ENCODE measurements around the gene GCK. TPM values are rescaled to one million over a fixed set of nuclear protein-coding genes. Genes with fewer than 3 reads are reported as not detected.

GCK gene
- total and polyA plus RNA-seq, 2 of the 13 experiments (the other 11 are each of a cell fraction or from before 2014, with no cell fraction given): not detected

DNA sequence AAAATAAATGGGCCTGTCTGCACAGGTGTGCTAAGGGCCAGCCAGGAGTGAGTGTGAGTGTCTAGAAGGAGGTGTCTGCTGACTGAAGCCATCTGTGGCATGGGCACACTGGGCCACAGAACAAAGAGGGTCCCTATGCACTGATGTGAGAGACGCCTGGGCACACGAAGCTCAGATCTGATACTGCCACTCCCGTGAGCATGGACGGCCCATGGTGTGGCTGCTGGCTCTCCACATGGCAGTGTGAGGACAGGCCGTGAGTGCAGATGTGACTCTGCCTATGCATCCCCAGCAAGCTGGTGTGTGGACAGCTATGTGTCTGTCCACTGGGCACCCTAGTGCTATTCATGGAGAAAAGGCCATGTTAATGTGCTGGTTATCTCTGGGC, 35.3 kb downstream of the GCK start:
- CTCF ChIA-PET (ENCODE audit: low intra/inter-chr PET ratio, low total read pairs): no interaction called here
- TF ChIP-seq, protein P1, sequence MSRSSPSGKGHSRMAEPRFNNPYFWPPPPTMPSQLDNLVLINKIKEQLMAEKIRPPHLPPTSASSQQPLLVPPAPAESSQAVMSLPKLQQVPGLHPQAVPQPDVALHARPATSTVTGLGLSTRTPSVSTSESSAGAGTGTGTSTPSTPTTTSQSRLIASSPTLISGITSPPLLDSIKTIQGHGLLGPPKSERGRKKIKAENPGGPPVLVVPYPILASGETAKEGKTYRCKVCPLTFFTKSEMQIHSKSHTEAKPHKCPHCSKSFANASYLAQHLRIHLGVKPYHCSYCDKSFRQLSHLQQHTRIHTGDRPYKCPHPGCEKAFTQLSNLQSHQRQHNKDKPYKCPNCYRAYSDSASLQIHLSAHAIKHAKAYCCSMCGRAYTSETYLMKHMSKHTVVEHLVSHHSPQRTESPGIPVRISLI (CRISPR knock-in tag; IDR thresholded peaks at IDR 0.05; ENCODE audit: borderline replicate concordance): no peak
- TF ChIP-seq IKZF1 (IDR thresholded peaks at IDR 0.05) (no peak), SATB2 (CRISPR knock-in tag; IDR thresholded peaks at IDR 0.05) (no peak), SETDB1 (CRISPR knock-in tag; IDR thresholded peaks at IDR 0.05; ENCODE audit: borderline replicate concordance) (no peak), CBFB (CRISPR knock-in tag; IDR thresholded peaks at IDR 0.05) (no peak), ZNF619 (CRISPR knock-in tag; IDR thresholded peaks at IDR 0.05) (no peak), SP2 (CRISPR knock-in tag; IDR thresholded peaks at IDR 0.05) (no peak)
- TF ChIP-seq, protein P2, sequence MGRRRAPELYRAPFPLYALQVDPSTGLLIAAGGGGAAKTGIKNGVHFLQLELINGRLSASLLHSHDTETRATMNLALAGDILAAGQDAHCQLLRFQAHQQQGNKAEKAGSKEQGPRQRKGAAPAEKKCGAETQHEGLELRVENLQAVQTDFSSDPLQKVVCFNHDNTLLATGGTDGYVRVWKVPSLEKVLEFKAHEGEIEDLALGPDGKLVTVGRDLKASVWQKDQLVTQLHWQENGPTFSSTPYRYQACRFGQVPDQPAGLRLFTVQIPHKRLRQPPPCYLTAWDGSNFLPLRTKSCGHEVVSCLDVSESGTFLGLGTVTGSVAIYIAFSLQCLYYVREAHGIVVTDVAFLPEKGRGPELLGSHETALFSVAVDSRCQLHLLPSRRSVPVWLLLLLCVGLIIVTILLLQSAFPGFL (CRISPR knock-in tag; IDR thresholded peaks at IDR 0.05): no peak
- TF ChIP-seq, protein P3, sequence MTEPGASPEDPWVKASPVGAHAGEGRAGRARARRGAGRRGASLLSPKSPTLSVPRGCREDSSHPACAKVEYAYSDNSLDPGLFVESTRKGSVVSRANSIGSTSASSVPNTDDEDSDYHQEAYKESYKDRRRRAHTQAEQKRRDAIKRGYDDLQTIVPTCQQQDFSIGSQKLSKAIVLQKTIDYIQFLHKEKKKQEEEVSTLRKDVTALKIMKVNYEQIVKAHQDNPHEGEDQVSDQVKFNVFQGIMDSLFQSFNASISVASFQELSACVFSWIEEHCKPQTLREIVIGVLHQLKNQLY (CRISPR knock-in tag; IDR thresholded peaks at IDR 0.05): no peak
- TF ChIP-seq, protein P4, sequence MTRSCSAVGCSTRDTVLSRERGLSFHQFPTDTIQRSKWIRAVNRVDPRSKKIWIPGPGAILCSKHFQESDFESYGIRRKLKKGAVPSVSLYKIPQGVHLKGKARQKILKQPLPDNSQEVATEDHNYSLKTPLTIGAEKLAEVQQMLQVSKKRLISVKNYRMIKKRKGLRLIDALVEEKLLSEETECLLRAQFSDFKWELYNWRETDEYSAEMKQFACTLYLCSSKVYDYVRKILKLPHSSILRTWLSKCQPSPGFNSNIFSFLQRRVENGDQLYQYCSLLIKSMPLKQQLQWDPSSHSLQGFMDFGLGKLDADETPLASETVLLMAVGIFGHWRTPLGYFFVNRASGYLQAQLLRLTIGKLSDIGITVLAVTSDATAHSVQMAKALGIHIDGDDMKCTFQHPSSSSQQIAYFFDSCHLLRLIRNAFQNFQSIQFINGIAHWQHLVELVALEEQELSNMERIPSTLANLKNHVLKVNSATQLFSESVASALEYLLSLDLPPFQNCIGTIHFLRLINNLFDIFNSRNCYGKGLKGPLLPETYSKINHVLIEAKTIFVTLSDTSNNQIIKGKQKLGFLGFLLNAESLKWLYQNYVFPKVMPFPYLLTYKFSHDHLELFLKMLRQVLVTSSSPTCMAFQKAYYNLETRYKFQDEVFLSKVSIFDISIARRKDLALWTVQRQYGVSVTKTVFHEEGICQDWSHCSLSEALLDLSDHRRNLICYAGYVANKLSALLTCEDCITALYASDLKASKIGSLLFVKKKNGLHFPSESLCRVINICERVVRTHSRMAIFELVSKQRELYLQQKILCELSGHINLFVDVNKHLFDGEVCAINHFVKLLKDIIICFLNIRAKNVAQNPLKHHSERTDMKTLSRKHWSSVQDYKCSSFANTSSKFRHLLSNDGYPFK (CRISPR knock-in tag; IDR thresholded peaks at IDR 0.05; ENCODE audit: borderline replicate concordance): no peak
- TF ChIP-seq, protein P5, sequence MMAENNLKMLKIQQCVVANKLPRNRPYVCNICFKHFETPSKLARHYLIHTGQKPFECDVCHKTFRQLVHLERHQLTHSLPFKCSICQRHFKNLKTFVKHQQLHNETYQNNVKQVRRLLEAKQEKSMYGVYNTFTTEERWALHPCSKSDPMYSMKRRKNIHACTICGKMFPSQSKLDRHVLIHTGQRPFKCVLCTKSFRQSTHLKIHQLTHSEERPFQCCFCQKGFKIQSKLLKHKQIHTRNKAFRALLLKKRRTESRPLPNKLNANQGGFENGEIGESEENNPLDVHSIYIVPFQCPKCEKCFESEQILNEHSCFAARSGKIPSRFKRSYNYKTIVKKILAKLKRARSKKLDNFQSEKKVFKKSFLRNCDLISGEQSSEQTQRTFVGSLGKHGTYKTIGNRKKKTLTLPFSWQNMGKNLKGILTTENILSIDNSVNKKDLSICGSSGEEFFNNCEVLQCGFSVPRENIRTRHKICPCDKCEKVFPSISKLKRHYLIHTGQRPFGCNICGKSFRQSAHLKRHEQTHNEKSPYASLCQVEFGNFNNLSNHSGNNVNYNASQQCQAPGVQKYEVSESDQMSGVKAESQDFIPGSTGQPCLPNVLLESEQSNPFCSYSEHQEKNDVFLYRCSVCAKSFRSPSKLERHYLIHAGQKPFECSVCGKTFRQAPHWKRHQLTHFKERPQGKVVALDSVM (CRISPR knock-in tag; IDR thresholded peaks at IDR 0.05): no peak

More for the DNA sequence above, 35.3 kb downstream of the GCK start:
- in situ Hi-C loops (cut with HindIII; ENCODE audit: extremely low pct_ligation_motif_present, low pct_unique_long_range_greater_than_20kb): no loop called here
- H3K4me1 ChIP-seq (ENCODE audit: insufficient read depth, low read length): peaks cover 9% of the 10 kb centered on the region
- H3K9me3 ChIP-seq (ENCODE audit: low read length): no peaks in the 10 kb centered on the region
- H2AFZ ChIP-seq (ENCODE audit: low read length): no peak overlapping the region
- DNase-seq (ENCODE audit: low spot score) (no peak), FAIRE-seq (no peak), ATAC-seq (no peak)
- H3K4me2 ChIP-seq (ENCODE audit: low read depth, low read length): no peak overlapping the region
- no peak overlapping the region for H3K4me3 ChIP-seq (replicated peaks in 1 of 3; ENCODE audit: insufficient read depth in 1 of 3, low read depth in 2 of 3, low read length in 3 of 3)
- intact Hi-C loops (cut with micrococcal nuclease; ENCODE audit: unreplicated experiment): no loop called here
- H3K36me3 ChIP-seq (replicated peaks in 1 of 2; ENCODE audit: control insufficient read depth in 1 of 2, insufficient read depth in 2 of 2, low read length in 2 of 2): no peaks in the 10 kb centered on the region
- no peaks in the 10 kb centered on the region for H4K20me1 ChIP-seq (ENCODE audit: insufficient read depth, low read length)
- WGBS (ENCODE audit: low lambda C conversion rate): 30% methylated on average over 5 of the region's 5 CpGs
- H3K27ac ChIP-seq (ENCODE audit: extremely low read length, insufficient read depth, low read length): no peak overlapping the region
- POLR2A ChIA-PET: no interaction called here
- BruUV-seq (replicated peaks): no TSS peak
- no peaks in the 10 kb centered on the region for H3K79me2 ChIP-seq (ENCODE audit: insufficient read depth, low read length)
- peaks cover 2 to 49% of the 10 kb centered on the region in 2 experiments; a peak in 3 of 5 replicates for H3K27me3 ChIP-seq (ENCODE audit: control insufficient read depth in 1 of 2, insufficient read depth in 2 of 2, low read length in 2 of 2)
- no peak overlapping the region for H3K9ac ChIP-seq (ENCODE audit: insufficient read depth, low read depth, low read length)

Data from HepG2 (cell line).